Activated CD8-positive, alpha-beta T cell treated with anti-CD3 and anti-CD28 coated beads, Interleukin-2, amount 10 ng/mL, durations not matched to agents 7 days and 5 days (primary cell): ENCODE measurements around the gene POU2F1. TPM values are rescaled to one million over a fixed set of nuclear protein-coding genes. Genes with fewer than 3 reads are reported as not detected.

Source experiments
- ATAC-seq: fragments of 150-1000 bp; cut with Tn5 transposase; one replicate; pipeline ENCODE4 v1.10.0; 2021; ENCODE audit warnings: moderate library complexity
- CTCF ChIA-PET: fragments of 350-600 bp; sonication (Branson Sonifier 250); formaldehyde crosslinking; loops from one replicate; lab custom pipeline; 2021; ENCODE audit warnings: antibody characterized with exemption; lab: Charles Lee
- POLR2A ChIA-PET: fragments of 350-600 bp; sonication (Branson Sonifier 250); formaldehyde crosslinking; loops from one replicate; lab custom pipeline; 2021; ENCODE audit warnings: antibody characterized with exemption; lab: Charles Lee
- DNase-seq: peaks from one replicate; pipeline ENCODE4 v3.0.0-alpha.2; 2020
- H3K27ac Mint-ChIP-seq: one replicate; pipeline ENCODE4 v1.8.0; 2021; ENCODE audit warnings: mild to moderate bottlenecking, mixed read lengths
- H3K27me3 Mint-ChIP-seq: one replicate; pipeline ENCODE4 v1.8.0; 2021; ENCODE audit warnings: low read depth, mixed read lengths
- H3K36me3 Mint-ChIP-seq: one replicate; pipeline ENCODE4 v1.8.0; 2021; ENCODE audit warnings: low read depth, mixed read lengths
- H3K4me1 Mint-ChIP-seq: one replicate; pipeline ENCODE4 v1.8.0; 2021; ENCODE audit warnings: low read depth, mixed read lengths
- H3K4me3 Mint-ChIP-seq: one replicate; pipeline ENCODE4 v1.8.0; 2021; ENCODE audit warnings: mild to moderate bottlenecking, mixed read lengths
- H3K9me3 Mint-ChIP-seq: one replicate; pipeline ENCODE4 v1.8.0; 2022; ENCODE audit warnings: mixed read lengths; ENCODE audit not compliant: insufficient read depth
- total RNA-seq, 2 experiments: library from RNA; stranded (reverse); gene quantifications; one replicate each; pipeline ENCODE4 v1.2.3, GENCODE V29; 2021

Gene POU2F1
- total RNA-seq, 2 experiments from 2014 or later = 22.7 to 23.3 TPM

DNA sequence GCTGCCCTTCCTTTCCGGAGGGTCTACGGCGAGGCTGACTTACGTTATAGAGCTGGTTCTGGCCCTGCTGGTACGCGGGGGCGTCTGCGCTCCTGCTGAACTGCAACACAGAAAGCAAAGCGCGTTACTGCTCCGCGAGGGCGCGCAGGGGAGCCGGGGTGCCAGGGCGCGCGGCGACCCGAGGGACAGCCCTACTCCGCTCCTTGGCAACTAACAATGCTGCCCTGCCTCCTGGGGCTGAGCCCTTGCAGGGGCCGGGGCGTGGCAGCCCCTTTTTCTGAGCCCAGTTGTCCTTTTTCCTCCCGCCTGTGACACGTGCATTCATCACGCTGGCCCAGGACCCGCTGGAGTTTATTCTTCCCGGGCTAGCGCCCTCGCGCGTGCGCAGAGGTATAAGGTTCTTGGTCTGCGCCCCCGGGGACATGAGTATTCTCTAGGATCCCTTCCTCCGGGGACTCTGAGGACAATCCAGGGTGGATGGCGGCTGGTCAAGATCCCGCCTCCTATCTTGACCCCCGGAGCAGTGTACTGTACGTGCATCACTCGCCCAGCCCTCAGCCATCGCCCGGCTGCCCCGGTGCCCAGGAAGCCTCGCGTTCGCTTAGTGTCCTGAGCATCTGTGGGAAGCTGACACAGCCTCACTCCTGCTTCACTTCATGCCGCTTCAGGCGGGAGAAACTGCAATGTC is 218.8 kb downstream of the POU2F1 start:
- H3K27me3 Mint-ChIP-seq = no peaks in the 10 kb centered on the region
- DNase-seq = peak; percentile 23
- H3K9me3 Mint-ChIP-seq = no peaks in the 10 kb centered on the region
- H3K36me3 Mint-ChIP-seq = peaks cover 79% of the 10 kb centered on the region
- peak overlapping the region; percentile 96 for H3K27ac Mint-ChIP-seq
- ChIA-PET CTCF (interaction anchor here (0.7 to 5.1 kb wide), 11 partner anchors 8 to 172 kb away, joined by 3 to 26 read pairs (median 4); no protein-coding TSS in a partner anchor), POLR2A (interaction anchor here (0.6 to 2.3 kb wide), 4 partner anchors 8 to 78 kb away, joined by 3 to 8 read pairs (median 4); partner anchors contain the start of gene CD247)
- H3K4me3 Mint-ChIP-seq = peak overlapping the region; percentile 73
- peaks cover 93% of the 10 kb centered on the region for H3K4me1 Mint-ChIP-seq
- ATAC-seq = peak; percentile 18

DNA sequence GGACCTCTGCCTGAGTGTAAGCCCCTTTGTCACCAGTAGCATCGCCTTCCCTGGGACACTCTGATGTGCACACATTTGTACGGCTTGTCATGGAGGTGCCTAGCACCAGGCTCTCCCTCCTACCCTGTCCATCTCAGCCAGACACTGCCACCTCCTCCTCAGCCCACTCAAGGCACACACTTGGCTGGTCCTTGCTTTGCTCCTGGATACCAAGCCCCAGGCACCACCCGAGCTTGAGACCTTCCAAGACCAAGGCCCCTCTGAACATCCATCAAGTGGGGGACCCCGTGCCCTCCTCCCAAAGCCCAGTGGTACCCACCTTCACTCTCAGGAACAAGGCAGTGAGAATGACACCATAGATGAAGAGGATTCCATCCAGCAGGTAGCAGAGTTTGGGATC is 219.7 kb downstream of the POU2F1 start:
- ATAC-seq (no peak), DNase-seq (peak; percentile 20)
- H3K4me1 Mint-ChIP-seq = peaks cover 94% of the 10 kb centered on the region
- H3K36me3 Mint-ChIP-seq = peaks cover 85% of the 10 kb centered on the region
- peak overlapping the region; percentile 76 for H3K27ac Mint-ChIP-seq
- H3K27me3 Mint-ChIP-seq = no peaks in the 10 kb centered on the region
- ChIA-PET CTCF (interaction anchor here (0.9 to 5.1 kb wide), 11 partner anchors 8 to 171 kb away, joined by 3 to 28 read pairs (median 5); partner anchors contain the start of gene CD247), POLR2A (interaction anchor here (0.6 to 1.1 kb wide), 2 partner anchors 15 to 43 kb away, joined by 3 to 4 read pairs; no protein-coding TSS in a partner anchor)
- H3K4me3 Mint-ChIP-seq = peak overlapping the region; percentile 2
- H3K9me3 Mint-ChIP-seq = no peaks in the 10 kb centered on the region

DNA sequence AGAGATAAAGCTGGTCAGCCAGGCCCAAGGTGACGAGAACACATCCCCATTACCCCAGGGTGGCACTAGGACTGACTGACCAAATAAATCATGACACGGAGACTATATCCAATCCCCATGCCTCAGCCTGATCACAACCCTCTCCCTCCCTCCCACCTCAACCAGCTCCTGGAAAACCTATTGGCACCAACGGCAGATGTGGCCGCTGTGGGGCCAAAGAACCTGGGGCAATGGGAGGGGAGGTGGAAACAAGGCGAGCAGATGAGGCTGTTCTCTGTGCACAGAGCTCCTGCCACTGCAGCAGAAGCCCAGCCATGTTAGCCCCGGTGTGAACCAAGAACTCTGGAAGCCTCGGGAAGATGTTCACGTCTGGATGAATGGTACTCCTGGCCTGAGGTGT is 220.1 kb downstream of the POU2F1 start:
- H3K27ac Mint-ChIP-seq = peak overlapping the region; percentile 76
- no peaks in the 10 kb centered on the region for H3K27me3 Mint-ChIP-seq
- H3K36me3 Mint-ChIP-seq = peaks cover 85% of the 10 kb centered on the region
- H3K4me1 Mint-ChIP-seq = peaks cover 94% of the 10 kb centered on the region
- no peak overlapping the region for H3K4me3 Mint-ChIP-seq
- POLR2A ChIA-PET = interaction anchor here (0.7 to 1.1 kb wide), 3 partner anchors 10 to 221 kb away, joined by 3 read pairs; no protein-coding TSS in a partner anchor
- ATAC-seq (no peak), DNase-seq (peak; percentile 17)
- H3K9me3 Mint-ChIP-seq = no peaks in the 10 kb centered on the region
- CTCF ChIA-PET = interaction anchor here (0.9 to 5.1 kb wide), 13 partner anchors 8 to 173 kb away, joined by 3 to 28 read pairs (median 5); partner anchors contain the start of gene CD247

DNA sequence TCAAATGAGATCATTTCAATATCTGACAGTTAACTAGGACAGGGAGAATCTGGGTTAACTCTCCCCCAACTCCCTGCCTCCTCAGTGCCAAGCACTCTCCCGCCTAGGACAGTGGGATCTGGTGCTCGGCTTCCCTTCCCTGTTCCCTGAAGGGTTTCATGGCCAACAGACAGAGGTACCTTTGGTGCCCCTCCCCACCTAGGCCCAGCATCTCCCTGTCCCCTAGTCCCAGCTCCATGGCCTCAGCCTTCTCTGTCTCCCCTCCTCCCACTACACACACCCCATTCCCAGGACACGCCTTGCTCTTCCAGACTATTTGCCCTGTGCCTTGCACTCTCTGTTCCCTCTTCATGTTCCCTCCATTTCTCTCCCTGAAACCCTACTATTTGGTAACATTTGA is 220.5 kb downstream of the POU2F1 start:
- ChIA-PET CTCF (interaction anchor here (0.8 to 5.1 kb wide), 14 partner anchors 9 to 174 kb away, joined by 3 to 28 read pairs (median 5); partner anchors contain the start of gene CD247), POLR2A (interaction anchor here (0.7 to 0.8 kb wide), 2 partner anchors 9 to 222 kb away, joined by 3 read pairs; no protein-coding TSS in a partner anchor)
- DNase-seq = peak; percentile 16
- Mint-ChIP-seq H3K4me1 (peaks cover 94% of the 10 kb centered on the region), H3K4me3 (no peak overlapping the region), H3K27me3 (no peaks in the 10 kb centered on the region), H3K36me3 (peaks cover 85% of the 10 kb centered on the region), H3K9me3 (no peaks in the 10 kb centered on the region), H3K27ac (peak overlapping the region; percentile 19)
- ATAC-seq = no peak

DNA sequence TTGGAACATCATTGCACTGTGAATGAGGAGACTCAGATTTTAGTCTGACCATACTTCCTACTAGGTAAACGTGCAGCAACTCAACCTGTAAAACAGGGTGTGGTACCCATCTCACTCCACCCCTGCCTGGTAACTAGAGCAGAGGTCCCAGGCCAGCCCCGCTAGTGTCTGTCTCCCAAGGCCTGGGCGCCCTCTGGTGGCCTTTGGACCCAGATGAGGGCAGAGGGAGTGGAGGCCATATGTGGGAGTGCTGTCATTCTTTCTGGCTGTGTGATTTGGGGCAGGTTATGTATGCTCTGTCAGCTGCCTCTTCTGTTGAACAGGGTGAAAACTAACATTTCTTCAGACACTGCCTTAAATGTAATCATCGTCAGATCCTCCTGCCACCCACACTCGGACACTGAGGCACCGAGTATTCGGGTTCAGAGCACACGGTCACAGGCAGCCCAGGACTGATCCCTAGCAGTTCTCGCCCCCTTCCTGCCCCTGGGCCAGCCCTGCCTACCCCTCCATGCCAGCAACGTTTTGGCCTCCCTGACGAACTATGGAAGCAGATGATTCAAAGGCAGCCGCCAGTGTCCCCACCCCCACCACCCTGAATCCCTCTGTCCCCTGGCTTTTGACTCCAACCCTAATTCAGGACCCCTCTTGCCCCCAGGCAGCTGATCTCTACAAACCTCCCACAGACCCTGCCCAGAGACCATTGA is 221.6 kb downstream of the POU2F1 start:
- H3K36me3 Mint-ChIP-seq = peaks cover 82% of the 10 kb centered on the region
- POLR2A ChIA-PET = no interaction called here
- no peaks in the 10 kb centered on the region for H3K27me3 Mint-ChIP-seq

DNA sequence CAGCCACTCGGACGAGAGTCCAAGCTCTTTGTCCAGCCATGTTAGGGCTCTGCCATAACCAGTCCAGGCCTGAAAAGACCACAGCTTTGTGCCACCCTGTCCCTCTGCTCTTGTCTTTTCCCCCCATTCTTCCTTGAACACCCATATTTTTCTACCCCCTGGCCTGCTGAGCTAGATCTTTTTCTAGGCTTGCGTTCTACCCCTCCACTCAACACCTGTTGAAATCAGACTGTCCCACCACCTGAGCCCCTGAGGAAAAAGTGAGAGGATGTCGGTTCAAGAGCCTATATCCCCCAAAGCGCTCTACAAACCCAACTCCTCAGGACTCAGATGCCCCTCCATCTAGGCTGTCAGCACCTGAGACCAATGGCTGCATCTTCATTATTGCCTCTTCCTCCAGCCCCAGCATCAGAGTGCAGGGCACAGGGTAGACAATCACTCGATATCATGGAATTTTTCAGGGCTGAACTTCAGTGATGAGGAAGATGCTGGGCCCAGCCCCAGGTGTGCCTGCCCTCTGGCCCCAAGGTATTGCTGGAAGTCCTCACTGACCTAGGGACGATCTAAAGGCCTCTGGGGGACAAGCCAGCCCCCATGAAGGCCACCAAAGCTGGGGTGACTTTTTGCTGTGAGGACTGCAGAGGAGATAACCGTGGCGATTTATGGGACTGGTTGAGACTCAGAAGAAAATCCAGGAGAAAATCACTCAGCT is 222.3 kb downstream of the POU2F1 start:
- Mint-ChIP-seq H3K9me3 (no peaks in the 10 kb centered on the region), H3K4me3 (no peak overlapping the region), H3K27me3 (no peaks in the 10 kb centered on the region), H3K36me3 (peaks cover 82% of the 10 kb centered on the region), H3K4me1 (peaks cover 95% of the 10 kb centered on the region), H3K27ac (peak overlapping the region; percentile 81)
- ATAC-seq (no peak), DNase-seq (peak; percentile 18)
- POLR2A ChIA-PET = no interaction called here
- CTCF ChIA-PET = interaction anchor here (0.7 to 4.3 kb wide), 15 partner anchors 7 to 223 kb away, joined by 3 to 28 read pairs (median 4); partner anchors contain the start of gene CD247

More for the DNA sequence above, 221.6 kb downstream of the POU2F1 start:
- CTCF ChIA-PET = interaction anchor here (0.7 to 4.3 kb wide), 14 partner anchors 8 to 222 kb away, joined by 3 to 28 read pairs (median 4); partner anchors contain the start of gene CD247
- ATAC-seq (peak; percentile 85), DNase-seq (peak; percentile 91)
- no peaks in the 10 kb centered on the region for H3K9me3 Mint-ChIP-seq
- H3K4me3 Mint-ChIP-seq = no peak overlapping the region
- peaks cover 94% of the 10 kb centered on the region for H3K4me1 Mint-ChIP-seq
- peak overlapping the region; percentile 81 for H3K27ac Mint-ChIP-seq

DNA sequence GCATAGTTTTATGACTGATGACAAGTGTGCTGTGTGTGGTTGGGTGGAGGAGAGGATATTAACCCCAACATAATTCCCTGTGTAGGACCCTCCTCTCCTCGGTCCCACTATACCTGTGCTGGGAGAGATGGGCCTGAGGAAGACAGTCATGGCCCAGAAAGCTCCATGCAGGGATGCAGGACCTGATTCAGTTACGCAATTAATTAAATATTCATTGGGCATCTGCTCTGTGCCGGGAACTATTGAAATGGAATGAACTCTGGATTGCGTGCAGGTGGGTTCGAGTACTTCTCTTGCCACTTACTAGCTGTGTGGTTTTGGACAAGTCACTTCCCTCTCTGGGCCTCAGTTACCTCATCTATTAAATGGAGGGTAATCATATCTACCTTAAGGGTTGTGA is 223.1 kb downstream of the POU2F1 start:
- peaks cover 75% of the 10 kb centered on the region for H3K36me3 Mint-ChIP-seq
- DNase-seq (peak; percentile 14), ATAC-seq (no peak)
- CTCF ChIA-PET = interaction anchor here (0.6 to 4.3 kb wide), 9 partner anchors 10 to 370 kb away, joined by 3 to 20 read pairs (median 9); no protein-coding TSS in a partner anchor
- H3K4me1 Mint-ChIP-seq = peaks cover 95% of the 10 kb centered on the region
- H3K4me3 Mint-ChIP-seq = no peak overlapping the region
- peak overlapping the region; percentile 81 for H3K27ac Mint-ChIP-seq
- POLR2A ChIA-PET = no interaction called here
- no peaks in the 10 kb centered on the region for H3K27me3 Mint-ChIP-seq
- no peaks in the 10 kb centered on the region for H3K9me3 Mint-ChIP-seq

DNA sequence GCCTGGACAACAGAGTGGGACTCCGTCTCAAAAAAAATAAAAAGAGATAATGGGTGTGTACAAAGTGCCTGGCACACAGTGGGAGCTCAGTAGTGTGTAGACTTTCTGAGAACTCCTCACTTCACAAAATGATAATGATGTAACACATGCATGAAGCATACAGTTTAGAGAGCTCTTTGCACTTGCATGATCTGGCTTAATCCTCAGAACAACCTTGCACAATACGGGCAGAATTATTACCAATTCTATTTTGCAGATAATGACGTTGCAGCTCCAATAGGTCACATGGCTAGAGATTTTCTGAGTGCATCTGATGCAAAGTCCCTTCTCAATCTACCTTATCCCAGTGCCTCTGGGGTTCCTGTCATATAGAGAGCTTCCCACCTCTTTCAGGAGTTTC is 226.3 kb downstream of the POU2F1 start:
- ChIA-PET CTCF (interaction anchor here (0.8 to 2.7 kb wide), 22 partner anchors 8 to 388 kb away, joined by 3 to 34 read pairs (median 5); partner anchors contain the start of genes CD247, CREG1 and POU2F1), POLR2A (interaction anchor here (0.6 to 3.5 kb wide), 9 partner anchors 8 to 226 kb away, joined by 3 to 37 read pairs (median 5); partner anchors contain the start of genes CD247 and POU2F1)
- Mint-ChIP-seq H3K27ac (peak overlapping the region; percentile 94), H3K4me1 (peaks cover 91% of the 10 kb centered on the region), H3K27me3 (no peaks in the 10 kb centered on the region), H3K36me3 (peaks cover 59% of the 10 kb centered on the region), H3K4me3 (peak overlapping the region; percentile 67), H3K9me3 (no peaks in the 10 kb centered on the region)
- ATAC-seq (no peak), DNase-seq (no peak)

DNA sequence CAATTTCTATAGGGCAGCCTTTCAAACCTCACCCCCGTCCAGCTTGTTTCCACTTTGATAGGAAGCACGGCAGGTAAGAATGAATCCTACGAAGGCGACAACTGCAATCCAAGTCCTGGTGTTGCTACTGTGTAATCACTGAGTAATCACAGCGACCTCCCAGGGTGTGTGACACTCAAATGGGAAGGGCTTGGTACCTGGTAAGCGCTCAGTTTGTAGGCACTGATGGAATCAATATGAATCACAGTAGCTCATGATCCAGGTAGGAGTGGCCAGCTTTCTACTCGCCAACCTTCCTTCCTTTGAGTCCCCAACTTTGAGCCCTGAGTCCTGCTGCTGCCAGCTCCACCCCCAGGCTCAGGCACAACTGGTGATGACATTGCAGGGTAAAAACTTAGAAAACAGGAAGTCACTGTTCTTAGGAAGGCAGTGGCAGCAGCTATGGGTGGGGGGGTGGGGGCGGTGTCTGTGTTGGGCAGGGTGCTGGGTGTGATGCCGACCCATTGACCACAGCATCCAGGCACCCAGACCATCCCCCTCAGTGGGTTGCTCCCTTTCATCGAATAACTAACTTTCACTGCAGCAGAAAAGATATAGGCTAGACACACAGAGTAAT is 226.9 kb downstream of the POU2F1 start:
- H3K27ac Mint-ChIP-seq = peak overlapping the region; percentile 94
- H3K9me3 Mint-ChIP-seq = no peaks in the 10 kb centered on the region
- H3K27me3 Mint-ChIP-seq = no peaks in the 10 kb centered on the region
- DNase-seq (peak; percentile 83), ATAC-seq (peak; percentile 75)
- H3K36me3 Mint-ChIP-seq = peaks cover 57% of the 10 kb centered on the region
- ChIA-PET CTCF (interaction anchor here (0.8 to 2.7 kb wide), 23 partner anchors 9 to 389 kb away, joined by 3 to 34 read pairs (median 5); partner anchors contain the start of genes CD247, CREG1 and POU2F1), POLR2A (interaction anchor here (0.6 to 3.5 kb wide), 10 partner anchors 8 to 227 kb away, joined by 3 to 37 read pairs (median 5); partner anchors contain the start of genes CD247 and POU2F1)
- H3K4me3 Mint-ChIP-seq = peak overlapping the region; percentile 67
- H3K4me1 Mint-ChIP-seq = peaks cover 91% of the 10 kb centered on the region

DNA sequence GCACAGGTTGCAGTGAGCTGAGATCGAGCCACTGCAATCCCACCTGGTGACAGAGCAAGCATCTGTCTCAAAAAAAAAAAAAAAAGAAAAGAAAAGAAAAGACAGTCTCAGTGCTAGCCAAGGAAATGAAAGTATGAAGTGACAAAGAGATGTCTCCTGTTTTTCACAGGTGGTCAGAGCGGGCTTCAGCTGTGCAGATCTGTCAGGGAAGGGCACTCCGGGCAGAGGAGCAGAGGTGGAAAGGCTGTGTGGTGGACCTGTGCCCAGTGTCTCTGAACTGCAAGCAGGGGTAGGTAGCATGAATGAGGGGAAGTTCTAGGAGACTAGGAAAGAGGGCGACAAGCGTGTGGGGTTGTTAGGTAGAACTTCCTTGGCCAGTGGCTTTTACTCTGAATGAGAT is 230.2 kb downstream of the POU2F1 start:
- Mint-ChIP-seq H3K27ac (peak overlapping the region; percentile 98), H3K27me3 (no peaks in the 10 kb centered on the region), H3K36me3 (peaks cover 38% of the 10 kb centered on the region), H3K4me3 (peak overlapping the region; percentile 79), H3K4me1 (peaks cover 82% of the 10 kb centered on the region), H3K9me3 (no peaks in the 10 kb centered on the region)
- ChIA-PET CTCF (interaction anchor here (0.8 to 2.1 kb wide), 12 partner anchors 8 to 103 kb away, joined by 3 to 16 read pairs (median 4); partner anchors contain the start of genes CD247 and CREG1), POLR2A (interaction anchor here (0.5 to 2.8 kb wide), 3 partner anchors 10 to 66 kb away, joined by 3 to 18 read pairs (median 3); partner anchors contain the start of gene CD247)
- ATAC-seq = peak; percentile 10
- DNase-seq = no peak
